A549 treated with dexamethasone at 1 μM for 4 hours (cell line): ENCODE measurements around the gene OR2Z1. TPM values are rescaled to one million over a fixed set of nuclear protein-coding genes. Genes with fewer than 3 reads are reported as not detected.

Source experiments
- total RNA-seq: library from RNA; stranded (reverse); fragments of 200-300 nt; extraction: Qiagen RNA extraction; gene quantifications from 5 replicates; pipeline ENCODE4 v1.2.3, GENCODE V29; 2022

Gene OR2Z1, protein sequence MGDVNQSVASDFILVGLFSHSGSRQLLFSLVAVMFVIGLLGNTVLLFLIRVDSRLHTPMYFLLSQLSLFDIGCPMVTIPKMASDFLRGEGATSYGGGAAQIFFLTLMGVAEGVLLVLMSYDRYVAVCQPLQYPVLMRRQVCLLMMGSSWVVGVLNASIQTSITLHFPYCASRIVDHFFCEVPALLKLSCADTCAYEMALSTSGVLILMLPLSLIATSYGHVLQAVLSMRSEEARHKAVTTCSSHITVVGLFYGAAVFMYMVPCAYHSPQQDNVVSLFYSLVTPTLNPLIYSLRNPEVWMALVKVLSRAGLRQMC
- total RNA-seq: not detected in 5 replicates

GRCh38 chr19:8721334-8721733 is at the start of gene OR2Z1:
TSS of gene OR2Z1 (plus strand) at chr19:8721634. CDS start at chr19:8731029, 9,395 bp downstream.

DNA sequence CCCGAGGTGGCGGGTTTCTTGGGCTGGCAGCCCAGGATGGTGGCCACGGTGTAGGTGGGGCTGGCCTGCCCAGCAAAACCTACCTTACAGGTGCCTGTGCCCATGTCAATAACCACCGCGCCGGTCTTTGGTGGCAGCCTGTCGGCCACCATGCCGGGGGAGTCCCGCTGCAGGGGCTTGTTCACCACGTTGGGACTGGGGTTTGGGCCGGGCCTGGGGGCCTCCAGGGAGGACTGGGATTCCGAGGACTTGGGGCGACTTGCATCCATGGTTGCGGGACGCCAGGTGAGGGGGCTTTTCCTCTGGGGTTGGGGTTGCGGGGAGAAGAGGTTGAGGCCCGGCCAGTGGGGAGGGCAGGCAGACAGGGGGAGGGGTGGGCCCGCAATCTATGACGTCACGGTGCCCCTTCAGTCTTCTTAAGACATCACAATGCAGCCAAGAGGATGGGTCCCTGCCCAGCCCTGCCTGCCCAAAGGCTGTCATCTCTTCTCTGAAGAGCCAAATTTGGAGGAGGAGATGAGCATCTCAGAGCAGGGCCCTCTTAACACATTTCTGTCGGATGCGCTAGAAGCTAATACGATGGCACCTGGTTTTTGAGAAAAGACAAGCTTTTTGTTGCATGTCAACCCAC is 22.9 kb upstream of the OR2Z1 start, which contains the start of gene ACTL9:
ACTL9 (minus strand) TSS at position 363 of the 631 bp plus-strand sequence; CDS start at position 269, 94 bp downstream.

Other genes starting within 250 kb of the OR2Z1 start
- gene PRAM1, start 219.0 kb upstream of the OR2Z1 start, total RNA-seq: 0.10 to 0.27 TPM (median 0.17 TPM) in 5 replicates
- gene ZNF414, start 207.5 kb upstream of the OR2Z1 start, total RNA-seq: 13.9 to 19.6 TPM (median 17.6 TPM) in 5 replicates
- gene MYO1F, start 144.2 kb upstream of the OR2Z1 start, total RNA-seq: 0.22 to 0.39 TPM (median 0.28 TPM) in 5 replicates
- 6.8 to 13.7 TPM (median 12.5 TPM) in 5 replicates for gene ADAMTS10, start 110.9 kb upstream of the OR2Z1 start, total RNA-seq
- not detected in 5 replicates for gene NFILZ, start 91.0 kb upstream of the OR2Z1 start, total RNA-seq
- not detected in 5 replicates for gene ACTL9, start 22.8 kb upstream of the OR2Z1 start, total RNA-seq
- 5.7 to 8.2 TPM (median 6.9 TPM) in 5 replicates for gene ZNF558, start 110.7 kb downstream of the OR2Z1 start, total RNA-seq
- gene MBD3L1, start 110.7 kb downstream of the OR2Z1 start, total RNA-seq: not detected in 5 replicates